Activated CD8-positive, alpha-beta memory T cell treated with anti-CD3 and anti-CD28 coated beads, Interleukin-2, amount 50 U/mL, for 1 hour (primary cell): ENCODE measurements around the gene LRRFIP1.
"Not testable (repeated sequence)": the region's sequence is repeated elsewhere in the genome, so short reads cannot be mapped to it uniquely, and the experiment has no call there.

Experiments used
- DNase-seq: peaks from one replicate; pipeline ENCODE4 v3.0.0-alpha.2; 2020; ENCODE audit errors: extremely low read depth

Gene LRRFIP1

GRCh38 chr2:237685408-237685807 lies 58.0 kb downstream of the LRRFIP1 start:
- no peak for DNase-seq

DNA sequence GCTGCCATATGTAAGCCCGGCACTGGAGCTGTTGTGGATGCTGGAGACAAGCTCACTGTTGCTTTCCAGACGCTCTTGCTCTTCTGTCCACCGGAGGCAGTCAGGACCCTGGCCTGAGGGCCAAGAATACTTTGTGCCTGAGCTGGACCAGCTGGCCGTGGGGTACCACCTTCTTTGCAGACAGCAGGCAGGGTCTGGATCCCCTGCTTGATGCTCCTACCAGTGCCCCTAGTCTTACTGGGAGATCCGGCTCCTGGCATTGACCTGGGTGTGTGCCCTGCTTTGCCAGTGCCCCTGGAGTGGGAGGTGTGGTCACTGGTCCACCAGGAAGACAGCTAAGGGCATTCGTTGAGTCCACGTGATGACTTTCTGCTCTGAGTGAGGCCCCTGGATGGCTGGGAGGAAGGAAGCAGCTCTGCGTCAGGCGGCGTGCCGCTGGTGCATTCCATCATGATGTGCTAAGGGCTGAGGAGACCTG lies 59.3 kb downstream of the LRRFIP1 start:
- no peak for DNase-seq

GRCh38 chr2:237688081-237688480 lies 60.7 kb downstream of the LRRFIP1 start:
- no peak for DNase-seq

DNA sequence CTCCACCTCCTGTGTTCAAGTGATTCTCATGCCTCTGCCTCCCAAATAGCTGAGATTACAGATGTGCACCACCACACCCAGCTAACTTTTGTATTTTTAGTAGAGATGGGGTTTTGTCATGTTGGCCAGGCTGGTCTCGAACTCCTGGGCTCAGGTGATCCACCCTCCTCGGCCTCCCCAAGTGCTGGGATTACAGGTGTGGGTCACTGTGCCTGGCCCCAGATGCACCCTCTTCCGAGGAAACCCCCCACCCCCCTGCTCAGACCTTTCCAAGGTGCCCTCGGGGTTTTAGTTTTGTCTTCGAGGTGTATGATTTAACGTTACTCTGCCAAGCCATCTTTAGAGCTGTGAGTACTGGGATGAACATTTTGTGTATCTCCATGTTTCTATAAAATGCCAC lies 61.2 kb downstream of the LRRFIP1 start:
- not testable (repeated sequence) for DNase-seq

GRCh38 chr2:237689336-237690131 lies 62.1 kb downstream of the LRRFIP1 start:
- DNase-seq, result no peak

DNA sequence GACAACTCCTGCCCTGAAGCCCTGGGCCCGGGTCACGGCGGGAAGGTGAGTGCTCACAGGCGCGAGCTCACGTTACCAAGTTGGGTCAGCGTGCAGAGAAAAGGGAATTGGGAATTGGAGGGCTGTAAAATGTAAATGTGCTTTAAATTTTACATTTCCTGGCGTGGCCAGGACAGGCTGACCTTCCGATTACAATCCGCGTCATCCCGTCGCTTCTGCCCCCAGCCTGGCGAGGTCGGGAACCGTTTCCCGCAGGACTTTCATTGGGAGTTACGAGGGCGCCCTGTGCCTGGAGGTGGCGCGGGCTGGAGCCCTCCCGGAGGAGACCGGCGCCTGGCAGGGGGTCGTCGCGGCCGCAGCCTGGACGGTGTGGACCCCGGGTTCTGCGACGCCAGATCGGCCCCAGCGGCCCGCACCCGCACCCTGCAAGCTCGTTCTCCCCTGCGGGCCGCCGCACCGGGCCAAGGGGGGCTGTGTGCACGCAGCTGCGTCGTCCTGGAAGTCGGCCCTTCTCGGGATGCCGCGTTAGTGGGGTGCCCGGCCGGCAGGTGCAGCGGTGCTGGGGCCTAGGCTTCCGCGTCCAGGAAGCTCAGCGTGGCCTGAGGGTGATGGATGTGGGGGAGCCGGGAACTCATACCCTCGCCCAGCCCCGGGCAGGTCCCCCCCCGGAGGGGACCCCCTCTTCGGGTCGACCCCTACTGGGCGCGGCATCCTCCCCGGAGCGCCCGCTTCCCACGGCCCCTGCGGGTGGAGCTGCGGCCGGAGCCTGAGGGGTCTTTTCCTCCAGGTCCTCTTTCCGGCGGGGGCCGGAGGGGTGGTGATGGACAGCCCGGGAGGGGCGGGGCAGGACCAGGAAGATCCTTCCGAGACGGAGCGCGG lies 63.9 kb downstream of the LRRFIP1 start:
- no peak for DNase-seq

DNA sequence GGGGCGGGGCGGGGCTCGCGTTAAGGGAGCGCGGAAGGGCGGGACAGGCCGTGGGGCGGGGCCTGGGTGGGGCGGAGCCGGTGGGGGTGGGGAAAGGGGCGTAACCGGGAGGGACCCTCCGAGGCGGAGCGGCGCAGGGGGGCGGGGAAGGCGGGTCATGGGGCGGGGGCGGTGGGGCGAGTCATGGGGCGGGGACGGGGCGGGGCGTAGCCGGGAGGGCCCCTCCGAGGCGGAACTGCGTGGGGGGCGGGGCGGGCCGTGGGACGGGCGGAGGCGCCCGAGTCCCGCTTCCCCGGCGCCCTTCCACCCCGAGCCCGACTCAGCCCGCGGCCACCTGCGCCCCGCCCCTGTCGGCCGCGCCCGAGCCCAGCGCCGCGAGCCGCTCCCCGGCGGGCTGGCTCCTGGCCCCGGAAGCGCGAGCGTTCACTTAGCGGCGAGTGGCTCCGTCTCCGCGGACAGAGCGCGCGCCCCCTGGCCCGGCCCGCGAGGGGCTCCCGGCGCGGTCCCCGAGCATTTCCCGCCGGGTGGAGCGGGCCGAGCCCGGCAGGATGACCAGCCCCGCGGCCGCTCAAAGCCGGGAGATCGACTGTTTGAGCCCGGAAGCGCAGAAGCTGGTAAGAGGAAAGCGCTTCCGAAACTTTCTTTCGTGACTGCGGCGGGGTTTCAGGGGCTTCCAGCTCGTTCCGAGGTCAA lies 64.7 kb downstream of the LRRFIP1 start:
- peak; percentile 90 for DNase-seq

DNA sequence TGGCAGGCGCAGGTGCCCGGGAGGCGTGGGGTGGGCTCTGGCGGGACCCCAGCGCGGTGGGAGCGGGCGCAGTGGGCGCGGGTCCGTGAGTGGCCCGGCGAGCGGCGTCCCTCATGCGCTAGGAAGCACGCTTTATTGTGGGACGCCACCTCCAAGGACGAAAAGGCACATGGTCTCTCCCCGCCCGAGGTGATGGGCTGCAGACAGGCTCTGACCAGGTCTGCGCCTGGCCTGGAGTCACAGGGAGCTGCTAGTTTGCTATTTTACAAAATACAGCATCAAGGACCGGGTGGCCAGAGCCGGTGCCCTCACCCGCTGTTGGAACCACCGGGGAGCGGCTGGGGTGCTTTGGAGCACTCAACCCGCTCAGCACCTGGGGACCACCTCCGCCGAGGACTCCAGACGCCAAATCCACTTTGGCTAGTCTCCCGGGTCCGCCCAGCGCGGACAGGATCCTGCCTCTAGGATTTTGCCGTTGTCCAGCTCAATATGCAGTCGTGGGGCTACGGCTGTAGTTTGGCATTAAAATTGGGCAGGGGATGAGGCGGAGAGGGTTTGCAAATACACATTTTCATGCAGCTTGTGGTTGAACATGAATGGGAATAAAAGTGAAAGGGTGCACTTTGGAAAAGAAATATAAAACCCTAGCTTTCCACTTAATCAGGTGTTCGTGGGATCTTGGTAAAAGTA lies 65.4 kb downstream of the LRRFIP1 start:
- no peak for DNase-seq

- DNase-seq, result no peak
Measured at GRCh38 chr2:237693291-237693994, 66.1 kb downstream of the LRRFIP1 start.

GRCh38 chr2:237694415-237695194 lies 67.2 kb downstream of the LRRFIP1 start:
- no peak for DNase-seq

DNA sequence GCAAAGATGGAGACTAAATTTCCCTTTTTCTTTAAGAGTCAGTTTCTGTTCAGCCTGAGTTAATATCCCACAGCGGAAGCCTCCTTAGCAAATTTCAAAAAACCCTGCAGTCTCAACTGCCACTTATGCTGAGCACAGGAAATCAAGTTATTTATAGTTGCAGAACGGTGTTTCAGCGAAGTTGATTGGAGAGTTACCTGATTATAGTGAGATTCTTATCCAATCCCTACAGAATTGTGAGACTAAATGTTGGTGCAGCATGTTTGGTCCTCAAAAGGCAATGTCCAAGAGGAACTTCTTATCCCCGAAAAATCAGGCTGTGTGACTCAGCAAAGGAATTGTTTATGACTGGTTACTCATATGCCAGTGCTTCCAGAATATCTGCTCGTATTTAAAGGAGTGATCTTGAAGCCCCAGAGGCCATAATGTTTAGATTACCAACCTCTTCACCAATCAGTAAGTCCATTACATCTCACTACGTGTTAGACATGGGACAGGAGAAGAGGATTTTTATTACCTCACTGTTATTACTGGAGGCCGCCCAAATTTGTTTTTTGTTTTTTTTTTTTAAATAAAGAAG lies 67.9 kb downstream of the LRRFIP1 start:
- no peak for DNase-seq

- no peak for DNase-seq
Measured at GRCh38 chr2:237696461-237696860, 69.1 kb downstream of the LRRFIP1 start.

DNA sequence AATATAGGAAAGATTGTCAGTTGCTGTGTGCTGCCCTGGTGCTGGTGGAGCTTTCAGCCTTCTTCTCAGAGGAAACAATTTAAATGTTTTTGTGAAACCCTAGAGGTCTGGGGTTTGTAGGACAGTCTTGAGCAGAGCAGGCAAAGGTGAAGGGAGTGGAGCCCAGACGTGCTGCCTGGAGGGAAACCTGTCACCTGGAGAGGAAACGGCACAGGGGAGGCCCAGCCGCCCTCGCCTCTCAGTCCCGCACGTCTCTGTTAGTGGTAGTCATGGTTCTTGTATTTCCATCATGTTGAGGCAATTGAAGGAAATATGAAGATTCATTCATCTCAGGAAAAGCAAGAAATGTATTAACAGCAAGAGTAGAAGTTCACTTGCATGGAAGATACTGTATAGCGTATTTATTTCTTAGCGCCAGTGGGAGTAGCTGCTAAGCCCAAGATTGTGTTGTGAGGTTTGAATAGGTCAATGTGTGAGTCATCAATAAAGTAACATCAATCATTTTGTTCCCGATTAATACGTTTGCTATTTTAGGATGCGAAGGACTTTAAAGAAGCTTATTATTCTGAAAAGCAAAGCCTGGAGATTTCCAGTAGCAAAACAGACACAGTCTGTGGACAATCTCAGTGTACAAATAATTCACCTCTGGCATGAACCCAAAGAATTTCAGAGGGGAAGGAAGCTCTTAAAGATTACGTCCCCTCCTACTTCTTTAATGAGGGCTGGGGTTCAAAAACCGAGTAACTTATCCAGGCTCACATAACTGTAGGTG lies 70.4 kb downstream of the LRRFIP1 start:
- DNase-seq, result no peak

DNA sequence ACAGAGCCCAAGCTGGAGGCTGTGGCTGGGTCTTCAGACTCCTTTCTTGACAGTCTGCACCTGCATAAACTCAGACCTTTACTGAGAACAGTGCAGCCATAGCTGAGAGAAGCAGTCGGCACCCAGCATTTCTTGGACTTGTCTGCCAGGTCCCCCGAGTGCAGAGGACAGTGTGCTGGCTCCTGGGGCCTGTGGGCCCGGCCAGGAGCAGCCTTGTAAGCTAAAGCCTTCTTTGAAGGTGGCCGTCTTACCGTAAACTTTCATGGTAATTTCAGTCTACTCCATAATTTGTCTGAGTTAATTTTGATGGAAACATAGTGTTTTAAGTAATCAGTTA lies 70.9 kb downstream of the LRRFIP1 start:
- no peak for DNase-seq

GRCh38 chr2:237699870-237700511 lies 72.6 kb downstream of the LRRFIP1 start:
- DNase-seq, result no peak

DNA sequence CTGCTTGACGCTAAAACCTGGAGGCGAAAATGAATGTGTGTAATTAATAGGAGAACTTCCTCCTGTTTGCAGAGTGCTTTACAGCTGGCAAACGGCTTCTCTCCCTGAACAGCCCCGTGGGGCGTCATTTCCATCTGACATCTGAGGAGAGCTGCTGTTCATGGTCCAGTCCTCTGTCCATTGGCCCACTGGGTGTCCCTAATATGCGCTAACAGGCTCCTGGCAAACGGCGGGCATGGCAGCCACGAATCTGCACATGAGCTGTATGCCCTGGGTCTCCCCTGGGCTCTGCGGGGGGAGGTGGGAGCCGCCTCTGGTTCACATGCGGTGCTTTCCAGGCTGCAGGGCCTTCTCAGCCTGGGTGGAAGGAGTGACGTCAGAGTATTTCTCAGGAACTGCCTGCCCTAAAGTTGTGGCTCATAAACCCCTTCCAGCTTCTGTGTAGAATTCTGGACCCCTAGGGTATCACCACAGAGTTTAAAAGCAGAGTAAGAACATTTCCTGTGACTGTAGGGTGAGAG lies 73.2 kb downstream of the LRRFIP1 start:
- DNase-seq, result peak; percentile 65

DNA sequence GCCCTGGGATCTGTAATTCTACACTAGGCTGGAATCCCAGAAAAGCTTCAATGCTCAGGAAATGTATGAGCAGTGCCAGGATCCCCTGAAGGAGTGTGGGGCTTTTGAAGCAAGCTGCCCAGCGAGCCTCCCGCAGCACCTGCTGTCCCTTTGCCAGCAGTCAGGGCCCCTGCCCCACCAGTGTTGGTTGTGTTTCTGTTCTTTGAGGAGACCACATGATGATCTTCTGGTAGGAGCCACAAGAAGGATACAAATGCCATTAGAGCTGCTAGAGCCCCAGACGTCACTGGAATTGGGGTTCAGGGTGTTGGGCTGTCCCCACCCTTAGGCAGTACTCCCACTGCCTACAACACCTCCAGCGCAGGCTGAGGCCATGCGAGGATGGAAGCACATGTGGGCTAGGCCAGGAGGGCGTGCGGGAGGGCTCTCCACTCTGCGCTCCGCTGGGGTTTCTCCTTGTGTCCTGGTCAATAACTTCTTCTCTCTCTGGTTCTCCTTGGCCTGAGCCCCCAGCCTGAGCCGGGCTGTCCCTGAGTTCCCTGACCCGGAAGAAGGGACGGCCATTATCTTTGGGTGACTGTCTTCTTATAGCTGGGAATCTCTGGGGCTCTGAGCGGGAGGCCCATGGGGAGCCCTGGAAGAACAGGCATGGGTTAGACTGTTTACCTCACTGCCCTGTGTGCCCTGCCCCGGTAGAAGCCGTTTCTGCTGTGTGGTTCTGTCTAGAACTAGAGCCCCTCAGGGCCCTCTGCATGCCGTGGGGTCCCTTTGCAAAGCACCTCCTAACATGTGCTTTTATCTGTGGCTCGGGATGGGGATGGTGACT lies 73.9 kb downstream of the LRRFIP1 start:
- DNase-seq, result no peak
